T-helper 1 cell treated with Interleukin-12 subunit alpha and Interleukin-12 subunit beta and Interleukin-4 antibody, amounts not matched to agents 30 μg/mL and 1 μg/mL, for 36 hours (primary cell): ENCODE measurements around the gene C19orf33.
"Not testable (repeated sequence)": the region's sequence is repeated elsewhere in the genome, so short reads cannot be mapped to it uniquely, and the experiment has no call there.

Source experiments
- H3K27ac Mint-ChIP-seq: one replicate; pipeline ENCODE4 v1.8.0; 2021; ENCODE audit warnings: mild to moderate bottlenecking, mixed read lengths
- H3K27me3 Mint-ChIP-seq: one replicate; pipeline ENCODE4 v1.8.0; 2021; ENCODE audit warnings: low read depth, mixed read lengths
- H3K36me3 Mint-ChIP-seq: one replicate; pipeline ENCODE4 v1.8.0; 2021; ENCODE audit warnings: low read depth, mixed read lengths
- H3K4me1 Mint-ChIP-seq: one replicate; pipeline ENCODE4 v1.8.0; 2021; ENCODE audit warnings: low read depth, mixed read lengths
- H3K4me3 Mint-ChIP-seq: one replicate; pipeline ENCODE4 v1.8.0; 2021; ENCODE audit warnings: mild to moderate bottlenecking, moderate library complexity, mixed read lengths
- H3K9me3 Mint-ChIP-seq: one replicate; pipeline ENCODE4 v1.8.0; 2021; ENCODE audit warnings: mixed read lengths

Gene C19orf33

GRCh38 chr19:38303517-38304351 lies at the start of gene C19orf33:
TSS of gene C19orf33 (plus strand) at chr19:38304251. CDS start at chr19:38304262, 11 bp downstream.
- Mint-ChIP-seq H3K27me3 (no peaks in the 10 kb centered on the region), H3K4me1 (no peaks in the 10 kb centered on the region), H3K27ac (no peak within 1 kb of the TSS), H3K36me3 (peaks cover 8% of the 10 kb centered on the region), H3K9me3 (no peaks in the 10 kb centered on the region), H3K4me3 (no peak within 1 kb of the TSS)

- Mint-ChIP-seq H3K4me1 (peaks cover 21% of the 10 kb centered on the region), H3K4me3 (peak overlapping the region; percentile 83), H3K36me3 (peaks cover 9% of the 10 kb centered on the region), H3K9me3 (no peaks in the 10 kb centered on the region), H3K27me3 (peaks cover 11% of the 10 kb centered on the region), H3K27ac (peak overlapping the region; percentile 52)
These were observed 48.6 kb upstream of the C19orf33 start for GRCh38 chr19:38255383-38256014.

DNA sequence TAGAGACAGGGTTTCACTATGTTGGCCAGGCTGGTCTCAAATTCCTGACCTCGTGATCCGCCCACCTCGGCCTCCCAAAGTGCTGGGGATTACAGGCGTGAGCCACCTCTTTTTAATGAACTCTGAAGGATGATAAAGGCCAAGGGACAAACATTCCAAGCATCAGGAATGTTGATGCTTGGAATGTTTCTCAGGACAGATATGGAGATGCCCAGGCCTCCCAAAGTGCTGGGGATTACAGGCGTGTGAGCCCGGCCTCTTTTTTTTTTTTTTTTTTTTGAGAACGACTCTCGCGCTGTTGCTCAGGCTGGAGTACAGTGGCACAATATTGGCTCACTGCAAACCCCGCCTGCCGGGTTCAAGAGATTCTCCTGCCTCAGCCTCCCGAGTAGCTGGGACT lies 42.1 kb upstream of the C19orf33 start:
- not testable (repeated sequence) for H3K4me3 Mint-ChIP-seq, H3K36me3 Mint-ChIP-seq, H3K9me3 Mint-ChIP-seq, H3K27ac Mint-ChIP-seq, H3K27me3 Mint-ChIP-seq
- peaks cover 31% of the 10 kb centered on the region for H3K4me1 Mint-ChIP-seq

DNA sequence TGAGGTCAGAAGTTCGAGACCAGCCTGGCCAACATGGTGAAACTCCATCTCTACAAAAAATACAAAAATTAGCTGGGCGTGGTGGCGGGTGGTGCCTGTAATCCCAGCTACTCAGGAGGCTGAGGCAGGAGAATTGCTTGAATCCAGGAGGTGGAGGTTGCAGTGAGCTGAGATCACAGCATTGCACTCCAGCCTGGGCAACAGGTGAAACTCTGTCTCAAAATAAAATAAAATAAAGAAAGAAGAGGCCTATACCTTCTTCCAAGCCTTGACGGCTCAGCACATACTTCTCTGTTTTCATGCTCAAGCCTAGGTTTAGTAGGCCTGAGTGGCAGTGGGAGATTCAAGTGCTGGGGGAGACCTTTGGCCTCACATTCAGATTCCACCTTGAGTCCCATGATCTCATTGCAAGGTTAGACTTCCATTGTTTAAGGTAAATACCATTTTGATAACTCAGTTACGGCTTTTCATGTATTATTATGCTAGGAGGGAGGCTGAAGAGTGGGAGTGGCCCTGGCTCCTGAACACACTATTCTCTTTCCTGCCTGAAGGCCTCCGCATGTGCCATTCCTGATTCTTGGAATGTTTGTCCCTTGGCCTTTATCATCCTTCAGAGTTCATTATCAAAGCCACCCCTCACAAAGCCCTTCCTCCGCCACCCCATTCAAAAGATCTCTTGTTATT lies 41.3 kb upstream of the C19orf33 start:
- H3K27ac Mint-ChIP-seq = peak overlapping the region; percentile 57
- peak overlapping the region; percentile 18 for H3K4me3 Mint-ChIP-seq
- peaks cover 36% of the 10 kb centered on the region for H3K4me1 Mint-ChIP-seq
- H3K36me3 Mint-ChIP-seq = peaks cover 3% of the 10 kb centered on the region
- H3K9me3 Mint-ChIP-seq = no peaks in the 10 kb centered on the region
- no peaks in the 10 kb centered on the region for H3K27me3 Mint-ChIP-seq

GRCh38 chr19:38263689-38264485 lies 40.2 kb upstream of the C19orf33 start:
- H3K27ac Mint-ChIP-seq = peak overlapping the region; percentile 97
- peaks cover 3% of the 10 kb centered on the region for H3K36me3 Mint-ChIP-seq
- no peaks in the 10 kb centered on the region for H3K27me3 Mint-ChIP-seq
- H3K9me3 Mint-ChIP-seq = no peaks in the 10 kb centered on the region
- peak overlapping the region; percentile 89 for H3K4me3 Mint-ChIP-seq
- peaks cover 41% of the 10 kb centered on the region for H3K4me1 Mint-ChIP-seq

- peaks cover 3% of the 10 kb centered on the region for H3K36me3 Mint-ChIP-seq
- H3K9me3 Mint-ChIP-seq = no peaks in the 10 kb centered on the region
- H3K27ac Mint-ChIP-seq = peak within 1 kb of the TSS; percentile 97
- no peaks in the 10 kb centered on the region for H3K27me3 Mint-ChIP-seq
- H3K4me1 Mint-ChIP-seq = peaks cover 41% of the 10 kb centered on the region
- H3K4me3 Mint-ChIP-seq = peak within 1 kb of the TSS; percentile 89
These were observed 39.4 kb upstream of the C19orf33 start, which contains the start of gene SPINT2 for GRCh38 chr19:38264486-38265212. TSS of gene SPINT2 (plus strand) at chr19:38264573. CDS start at chr19:38264893, 320 bp downstream.

DNA sequence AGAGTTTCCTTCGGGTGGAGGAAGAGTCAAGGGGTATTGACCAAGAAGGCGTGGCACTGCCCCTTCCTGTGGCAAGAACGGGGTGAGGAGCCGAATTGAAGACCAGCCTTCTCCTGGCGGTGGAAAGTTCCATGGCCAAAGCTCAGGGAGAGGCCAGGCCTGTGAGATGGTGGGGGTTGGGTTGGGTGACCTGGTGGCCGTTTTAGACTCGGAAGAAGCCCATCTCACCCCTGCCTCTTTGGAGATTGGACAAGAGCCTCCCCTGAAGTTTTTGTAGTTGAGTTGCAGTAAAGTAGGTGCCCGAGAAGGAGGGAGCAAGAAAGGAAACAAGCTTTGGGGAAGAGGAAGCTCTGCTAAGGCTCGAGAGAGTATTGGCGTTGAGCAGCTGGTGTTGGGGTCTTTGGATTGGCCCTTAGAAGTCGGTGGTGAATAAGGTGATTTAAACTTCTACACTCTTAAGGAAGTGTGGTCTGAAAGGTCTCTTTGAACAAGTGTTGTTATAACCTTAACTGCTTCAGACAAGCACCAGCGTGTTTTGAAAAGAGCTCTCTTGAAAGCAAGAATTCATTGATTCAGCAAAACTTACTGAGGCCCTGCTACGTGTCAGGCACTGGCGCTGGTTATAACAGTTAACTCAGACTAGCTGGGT lies 38.7 kb upstream of the C19orf33 start:
- Mint-ChIP-seq H3K4me1 (peaks cover 46% of the 10 kb centered on the region), H3K27ac (peak overlapping the region; percentile 88), H3K9me3 (no peaks in the 10 kb centered on the region)

DNA sequence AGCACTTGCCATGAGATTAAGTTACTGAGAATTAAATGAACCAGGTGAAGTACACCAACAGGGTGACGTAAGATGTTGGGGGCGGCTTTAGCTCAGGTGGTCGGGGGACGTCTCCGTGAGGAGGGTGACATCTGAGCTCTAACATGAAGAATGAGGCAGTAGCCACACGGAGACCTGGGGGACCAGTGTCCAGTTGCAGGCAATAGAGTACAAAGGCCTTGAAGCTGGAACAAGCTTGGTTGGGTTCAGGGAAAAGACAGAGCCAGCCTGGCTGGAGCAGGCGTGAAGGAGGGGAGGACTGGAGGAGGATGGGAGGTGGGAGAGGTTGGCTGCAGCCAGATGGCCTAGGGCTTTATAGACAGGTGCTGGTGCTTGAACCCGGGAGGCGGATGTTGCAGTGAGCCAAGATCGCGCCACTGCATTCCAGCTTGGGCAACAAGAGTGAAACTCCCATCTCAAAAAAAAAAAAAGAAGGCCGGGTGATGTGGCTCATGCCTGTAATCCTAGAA lies 38.1 kb upstream of the C19orf33 start:
- Mint-ChIP-seq H3K36me3 (peaks cover 3% of the 10 kb centered on the region), H3K9me3 (no peaks in the 10 kb centered on the region), H3K27ac (peak overlapping the region; percentile 88), H3K27me3 (no peaks in the 10 kb centered on the region), H3K4me3 (peak overlapping the region; percentile 89), H3K4me1 (peaks cover 46% of the 10 kb centered on the region)

More for the DNA sequence above, 38.7 kb upstream of the C19orf33 start:
- H3K27me3 Mint-ChIP-seq = no peaks in the 10 kb centered on the region
- H3K36me3 Mint-ChIP-seq = peaks cover 3% of the 10 kb centered on the region
- peak overlapping the region; percentile 89 for H3K4me3 Mint-ChIP-seq

DNA sequence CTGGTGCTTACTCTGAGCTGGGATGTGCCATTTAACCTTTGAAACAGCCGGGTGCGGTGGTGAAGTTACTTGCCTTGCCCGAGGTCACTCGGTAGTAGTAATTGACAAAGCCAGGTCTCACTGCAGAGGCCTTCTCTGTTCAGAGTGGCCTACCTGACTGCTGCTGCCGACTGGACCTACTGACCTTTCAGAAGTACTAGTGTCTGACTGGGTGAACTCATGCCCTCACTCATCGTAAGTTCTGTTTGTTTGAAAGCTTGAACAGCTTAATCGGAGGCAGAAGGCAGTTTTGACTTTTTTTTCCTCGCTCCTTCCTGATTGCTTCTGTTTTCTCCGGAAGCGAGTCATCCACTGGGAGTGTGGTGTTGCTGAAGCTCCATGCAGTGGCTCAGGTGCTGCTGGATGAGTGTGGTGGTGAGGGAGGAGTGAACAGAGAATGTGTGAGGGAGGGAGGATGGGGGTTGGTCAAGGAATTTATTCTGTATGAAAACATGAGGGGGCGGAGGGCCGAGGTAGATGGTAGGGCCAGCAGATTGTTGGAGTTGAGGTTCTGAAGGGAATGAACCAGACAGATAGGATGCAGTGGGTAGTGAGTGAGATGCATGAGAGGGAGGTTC lies 37.0 kb upstream of the C19orf33 start:
- no peaks in the 10 kb centered on the region for H3K27me3 Mint-ChIP-seq
- peak overlapping the region; percentile 23 for H3K27ac Mint-ChIP-seq
- H3K36me3 Mint-ChIP-seq = peaks cover 3% of the 10 kb centered on the region
- H3K9me3 Mint-ChIP-seq = no peaks in the 10 kb centered on the region
- H3K4me3 Mint-ChIP-seq = no peak overlapping the region
- H3K4me1 Mint-ChIP-seq = peaks cover 46% of the 10 kb centered on the region

- no peak overlapping the region for H3K4me3 Mint-ChIP-seq
- peaks cover 3% of the 10 kb centered on the region for H3K36me3 Mint-ChIP-seq
- peaks cover 44% of the 10 kb centered on the region for H3K4me1 Mint-ChIP-seq
- no peak overlapping the region for H3K27ac Mint-ChIP-seq
- no peaks in the 10 kb centered on the region for H3K27me3 Mint-ChIP-seq
- no peaks in the 10 kb centered on the region for H3K9me3 Mint-ChIP-seq
These were observed 36.1 kb upstream of the C19orf33 start for GRCh38 chr19:38267761-38268483.

DNA sequence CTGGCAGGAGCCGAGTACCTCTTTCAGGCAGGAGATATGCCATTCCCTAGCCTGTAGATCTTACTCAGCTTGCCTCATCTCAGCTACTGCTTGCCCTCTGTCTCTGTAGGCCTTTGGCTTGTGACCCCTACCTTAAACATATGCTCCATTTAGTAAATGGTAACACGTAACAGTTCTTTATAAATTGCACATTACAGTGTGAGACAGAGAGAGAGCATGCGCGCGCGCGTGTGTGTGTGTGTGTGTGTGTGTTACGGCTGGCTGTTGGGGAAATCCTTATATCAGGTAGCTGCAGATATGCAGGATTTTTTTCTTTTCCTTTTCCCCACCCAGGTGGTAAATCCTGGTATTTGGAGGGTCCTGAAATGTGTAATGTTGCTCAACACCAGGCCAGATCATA lies 35.5 kb upstream of the C19orf33 start:
- Mint-ChIP-seq H3K4me3 (no peak overlapping the region), H3K4me1 (peaks cover 40% of the 10 kb centered on the region), H3K36me3 (peaks cover 3% of the 10 kb centered on the region), H3K9me3 (no peaks in the 10 kb centered on the region), H3K27me3 (no peaks in the 10 kb centered on the region), H3K27ac (no peak overlapping the region)

GRCh38 chr19:38270587-38271167 lies 33.4 kb upstream of the C19orf33 start:
- Mint-ChIP-seq H3K4me1 (peaks cover 27% of the 10 kb centered on the region), H3K9me3 (no peaks in the 10 kb centered on the region), H3K27ac (no peak overlapping the region), H3K27me3 (no peaks in the 10 kb centered on the region), H3K36me3 (no peaks in the 10 kb centered on the region), H3K4me3 (no peak overlapping the region)
